GM03348 (cell line): ENCODE data around the gene LRRC2.
"Not testable (repeated sequence)": the region's sequence is repeated elsewhere in the genome, so short reads cannot be mapped to it uniquely, and the experiment has no call there.

ENCODE experiments used
- DNase-seq: peaks from one replicate; pipeline ENCODE4 v3.0.0; 2012; ENCODE audit warnings: low spot score

Gene LRRC2

GRCh38 chr3:46496746-46497555 is 69.2 kb downstream of the LRRC2 start:
- DNase-seq = no peak

DNA sequence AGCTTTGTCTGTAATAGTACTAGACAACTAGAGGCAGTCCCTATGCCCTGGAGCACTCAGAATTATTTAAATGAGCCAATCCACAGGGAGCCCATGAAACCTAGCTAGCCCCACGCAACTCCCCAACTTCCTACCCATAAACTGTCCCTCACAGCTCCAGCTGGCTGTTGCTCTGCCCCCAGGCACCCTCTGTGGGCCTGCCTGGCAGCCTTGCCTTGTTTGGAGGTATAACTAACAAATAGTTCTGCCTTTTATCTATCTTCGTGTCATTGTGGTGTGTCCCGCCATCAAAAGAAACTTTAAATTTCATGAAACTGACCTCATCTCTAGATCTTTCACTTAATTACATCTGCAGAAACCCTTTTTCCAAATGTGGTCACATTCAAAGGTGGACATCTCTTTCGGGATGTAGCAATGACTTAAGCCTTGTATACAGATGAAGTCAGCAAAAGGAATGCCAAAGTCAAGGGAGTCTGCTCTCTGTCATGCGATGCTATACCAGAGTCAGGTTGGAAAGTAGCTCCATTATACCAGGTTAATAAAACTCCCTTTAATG is 70.1 kb downstream of the LRRC2 start:
- DNase-seq = peak; percentile 72

GRCh38 chr3:46494491-46494890 is 71.6 kb downstream of the LRRC2 start:
- DNase-seq = not testable (repeated sequence)

DNA sequence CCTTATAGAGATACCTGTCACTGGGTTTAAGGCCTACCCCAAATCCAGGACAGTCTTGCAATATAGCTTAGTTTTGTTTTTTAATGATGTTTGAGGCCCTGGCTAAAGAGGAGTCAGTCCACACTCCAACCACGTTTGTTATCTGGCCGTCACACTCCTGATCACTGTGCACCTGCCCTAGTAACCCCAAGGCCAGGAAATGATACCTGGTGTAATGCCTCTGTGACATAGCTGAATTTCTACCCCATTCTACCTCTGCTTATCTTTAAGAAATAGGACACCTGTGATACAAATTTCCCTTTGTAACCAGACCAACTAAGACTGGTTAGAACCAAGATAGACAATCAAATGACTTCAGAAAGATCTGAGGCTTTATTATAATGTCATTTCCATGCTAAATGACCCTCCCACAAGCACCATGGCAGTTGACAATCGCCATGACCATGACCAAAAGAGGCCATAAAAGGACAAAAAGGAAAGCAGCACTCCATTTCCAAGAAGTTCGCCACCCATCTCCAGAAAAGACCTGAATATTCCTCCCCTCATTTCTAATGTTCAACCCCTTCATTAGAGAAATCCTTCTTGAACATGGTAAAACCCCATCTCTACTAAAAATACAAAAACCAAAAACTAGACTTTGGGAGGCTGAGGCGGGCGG is 73.1 kb downstream of the LRRC2 start:
- DNase-seq = no peak

- no peak for DNase-seq
These were observed 74.7 kb downstream of the LRRC2 start for GRCh38 chr3:46491089-46492070.

DNA sequence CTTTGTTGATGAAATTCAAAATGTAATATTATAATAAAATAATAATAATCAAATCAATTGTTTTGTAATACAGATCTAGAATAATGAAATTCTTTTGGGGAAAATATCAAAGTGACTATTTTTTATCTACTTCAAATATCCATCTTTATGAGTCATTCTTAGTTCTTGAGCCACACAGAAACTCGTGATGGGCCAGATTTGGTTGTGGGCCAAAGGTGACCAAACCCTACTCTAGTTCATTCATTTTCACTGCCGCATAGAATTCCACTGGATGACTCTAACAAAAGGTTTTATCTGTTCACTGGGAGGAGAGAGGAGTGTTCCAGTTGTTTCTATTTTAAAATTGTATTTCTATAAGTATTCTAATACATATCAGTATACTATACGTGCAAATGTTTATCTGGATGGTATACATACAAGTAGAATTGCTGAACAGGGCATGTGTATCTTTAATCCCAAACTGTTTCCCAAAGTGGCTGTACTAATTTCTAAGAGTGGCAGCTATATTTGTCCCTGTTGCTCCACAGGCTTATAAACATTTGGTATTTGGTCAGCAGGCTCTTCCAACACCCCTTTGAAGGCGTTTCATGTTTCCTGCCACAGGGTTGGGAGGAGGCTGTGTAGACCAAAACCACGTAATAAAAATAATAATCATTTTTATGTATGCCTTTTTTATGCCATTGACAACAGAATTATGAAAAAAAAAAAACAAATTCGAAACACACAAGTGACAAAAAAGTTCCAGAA is 75.6 kb downstream of the LRRC2 start:
- DNase-seq = peak; percentile 33

DNA sequence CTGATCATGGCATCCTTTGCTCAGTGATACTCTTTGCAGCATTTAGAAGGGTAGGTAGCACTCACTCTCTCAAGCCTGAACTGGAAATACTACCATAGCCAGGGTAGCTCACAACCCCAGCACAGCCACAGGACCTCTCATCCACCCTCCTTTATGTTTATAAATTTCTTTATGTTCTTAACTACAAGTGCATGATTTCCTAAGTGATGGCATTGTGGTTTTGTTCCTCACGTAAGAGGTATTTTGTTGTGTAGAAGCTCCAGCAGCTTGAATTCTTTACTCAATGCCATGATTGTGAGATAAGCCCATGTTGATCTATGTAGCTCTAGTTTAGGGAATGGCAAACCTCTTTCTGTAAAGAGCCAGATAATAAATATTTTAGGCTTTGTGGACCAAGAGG is 76.2 kb downstream of the LRRC2 start:
- DNase-seq = no peak

DNA sequence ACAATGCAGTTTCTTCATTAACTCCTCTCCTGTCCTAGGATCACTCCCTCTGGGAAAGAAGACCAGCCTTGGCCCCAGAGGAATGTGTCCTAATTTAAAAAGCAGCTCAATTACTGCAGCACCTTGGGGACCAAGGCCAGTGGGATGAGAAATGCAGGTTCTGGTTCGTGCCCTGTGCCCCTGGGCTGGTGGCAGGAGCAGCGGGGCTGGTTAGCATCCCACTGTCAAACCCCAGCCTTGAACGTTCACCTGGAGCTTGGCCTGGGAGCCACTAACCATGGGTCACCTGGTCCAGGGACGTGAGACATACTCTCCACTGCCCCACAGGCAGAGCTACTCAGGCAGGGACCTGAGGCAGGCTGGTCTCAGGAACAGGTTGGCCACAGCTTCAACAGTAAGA is 76.7 kb downstream of the LRRC2 start:
- no peak for DNase-seq

GRCh38 chr3:46488735-46489361 is 77.3 kb downstream of the LRRC2 start:
- DNase-seq = peak; percentile 94

- no peak for DNase-seq
These were observed 80.3 kb downstream of the LRRC2 start for GRCh38 chr3:46485779-46486175.

GRCh38 chr3:46484911-46485778 is 81.0 kb downstream of the LRRC2 start:
- DNase-seq = no peak

- no peak for DNase-seq
These were observed 81.7 kb downstream of the LRRC2 start for GRCh38 chr3:46484388-46484787.

DNA sequence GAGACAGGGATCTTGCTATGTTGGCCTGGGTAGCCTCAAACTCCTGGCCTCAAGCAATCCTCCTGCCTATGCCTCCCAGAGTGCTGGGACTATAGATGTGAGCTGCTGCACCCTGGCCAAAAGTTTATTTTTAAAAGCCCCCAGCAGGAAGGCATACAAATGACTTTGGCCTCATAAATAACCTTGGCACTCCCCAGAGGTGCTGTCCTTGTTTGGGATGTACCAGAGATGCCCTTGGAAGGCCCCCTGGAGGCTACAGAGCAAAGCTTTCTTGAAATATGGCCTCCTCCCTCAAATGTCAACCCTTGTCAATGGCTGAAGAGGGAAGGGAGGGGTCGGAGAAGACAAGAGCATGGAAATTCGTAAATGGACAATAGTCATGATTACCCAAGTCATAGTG is 82.3 kb downstream of the LRRC2 start:
- no peak for DNase-seq

DNA sequence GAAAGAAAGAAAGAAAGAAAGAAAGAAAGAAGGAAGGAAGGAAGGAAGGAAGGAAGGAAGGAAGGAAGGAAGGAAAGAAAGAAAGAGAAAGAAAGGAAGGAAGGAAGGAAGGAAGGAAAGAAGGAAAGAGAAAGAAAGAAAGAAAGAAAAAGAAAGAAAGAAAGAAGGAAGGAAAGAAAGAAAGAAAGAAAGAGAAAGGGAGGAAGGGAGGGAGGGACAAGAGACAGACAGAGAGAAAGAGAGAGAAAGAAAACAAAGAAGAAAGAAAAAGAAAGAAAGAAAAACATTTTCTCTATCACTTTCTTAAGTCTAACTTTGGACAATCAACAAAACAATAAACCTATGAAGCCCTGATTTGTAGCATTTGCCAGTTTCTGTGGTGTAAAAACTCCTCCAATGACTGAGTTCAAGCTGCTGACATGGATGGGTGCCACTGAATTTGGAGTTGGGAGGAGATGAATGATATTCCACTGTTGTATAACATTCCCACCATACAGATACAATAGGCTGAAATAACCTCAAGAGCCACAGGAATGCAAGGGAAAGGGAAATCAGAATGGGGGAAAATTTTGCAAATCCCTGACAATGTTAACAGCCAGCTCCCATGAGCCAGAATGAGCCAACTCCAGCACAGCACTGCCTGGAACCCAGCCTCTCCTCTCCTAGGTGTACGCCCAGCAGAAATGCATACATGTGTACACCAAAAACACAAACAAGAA is 83.3 kb downstream of the LRRC2 start:
- DNase-seq = peak; percentile 85

DNA sequence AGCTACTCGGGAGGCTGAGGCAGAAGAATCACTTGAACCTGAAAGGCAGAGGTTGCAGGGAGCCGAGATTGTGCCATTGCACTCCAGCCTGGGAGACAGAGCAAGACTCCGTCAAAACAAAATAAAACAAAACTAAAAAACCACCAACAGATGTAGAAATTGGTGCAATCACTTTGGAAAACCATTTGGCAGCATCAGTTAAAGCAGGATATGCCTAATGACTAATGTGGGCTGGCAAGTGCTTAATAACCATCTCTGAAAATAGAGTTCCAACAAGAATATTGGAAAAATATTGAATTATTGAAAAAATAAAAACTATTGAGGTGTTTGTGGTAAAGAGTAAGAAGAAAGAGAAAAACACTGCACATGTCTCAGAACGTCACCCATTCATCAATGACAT is 84.5 kb downstream of the LRRC2 start:
- DNase-seq = peak; percentile 54

- DNase-seq = no peak
These were observed 85.5 kb downstream of the LRRC2 start for GRCh38 chr3:46480491-46481195.

- no peak for DNase-seq
These were observed 86.4 kb downstream of the LRRC2 start for GRCh38 chr3:46479696-46480095.

GRCh38 chr3:46479021-46479420 is 87.1 kb downstream of the LRRC2 start:
- no peak for DNase-seq

GRCh38 chr3:46478341-46478740 is 87.8 kb downstream of the LRRC2 start:
- no peak for DNase-seq
